Activated CD8-positive, alpha-beta T cell treated with anti-CD3 and anti-CD28 coated beads for 36 hours (primary cell): ENCODE data around the gene ADAM15. TPM values are rescaled to one million over a fixed set of nuclear protein-coding genes. Genes with fewer than 3 reads are reported as not detected.

Experiments
- ATAC-seq: fragments of 200-7000 bp; cut with Tn5 transposase; one replicate; pipeline ENCODE4 v1.10.0; 2021; ENCODE audit warnings: mild to moderate bottlenecking, moderate library complexity
- CTCF ChIA-PET: fragments of 350-600 bp; sonication (Branson Sonifier 250); formaldehyde crosslinking; loops from one replicate; lab custom pipeline; 2021; ENCODE audit warnings: antibody characterized with exemption; lab: Charles Lee
- POLR2A ChIA-PET: fragments of 350-600 bp; sonication (Branson Sonifier 250); formaldehyde crosslinking; loops from one replicate; lab custom pipeline; 2021; ENCODE audit warnings: antibody characterized with exemption; lab: Charles Lee
- DNase-seq: peaks from one replicate; pipeline ENCODE4 v3.0.0-alpha.2; 2020
- H3K27ac Mint-ChIP-seq: one replicate; pipeline ENCODE4 v1.8.0; 2021; ENCODE audit warnings: mild to moderate bottlenecking, mixed read lengths
- H3K27me3 Mint-ChIP-seq: one replicate; pipeline ENCODE4 v1.8.0; 2021; ENCODE audit warnings: mixed read lengths
- H3K36me3 Mint-ChIP-seq: one replicate; pipeline ENCODE4 v1.8.0; 2021; ENCODE audit warnings: low read depth, mixed read lengths
- H3K4me1 Mint-ChIP-seq: one replicate; pipeline ENCODE4 v1.8.0; 2021; ENCODE audit warnings: low read depth, mixed read lengths
- H3K4me3 Mint-ChIP-seq: one replicate; pipeline ENCODE4 v1.8.0; 2021; ENCODE audit warnings: mild to moderate bottlenecking, moderate library complexity, mixed read lengths
- H3K9me3 Mint-ChIP-seq: one replicate; pipeline ENCODE4 v1.8.0; 2021; ENCODE audit warnings: mixed read lengths
- intact Hi-C: fragments of 100-400 bp; cut with micrococcal nuclease; formaldehyde crosslinking; loops from one replicate; pipeline ENCODE4 v1.10.0; 2022
- total RNA-seq, 2 experiments: library from RNA; stranded (reverse); gene quantifications; one replicate each; pipeline ENCODE4 v1.2.3, GENCODE V29; 2021
- TF ChIP-seq, protein P1 (sequence below): fragments of 200-600 bp; IDR thresholded peaks from one replicate; pipeline ENCODE4 v1.8.0; 2022; ENCODE audit warnings: antibody characterized with exemption, mild to moderate bottlenecking

ADAM15 gene
- total RNA-seq, 2 experiments from 2014 or later: 36.4 to 37.2 TPM

GRCh38 chr1:155073377-155074242 lies 22.5 kb downstream of the ADAM15 start:
- Mint-ChIP-seq H3K4me1 (peaks cover 21% of the 10 kb centered on the region), H3K27me3 (no peaks in the 10 kb centered on the region), H3K4me3 (no peak overlapping the region), H3K9me3 (no peaks in the 10 kb centered on the region), H3K36me3 (peaks cover 3% of the 10 kb centered on the region), H3K27ac (no peak overlapping the region)
- TF ChIP-seq, protein P1, sequence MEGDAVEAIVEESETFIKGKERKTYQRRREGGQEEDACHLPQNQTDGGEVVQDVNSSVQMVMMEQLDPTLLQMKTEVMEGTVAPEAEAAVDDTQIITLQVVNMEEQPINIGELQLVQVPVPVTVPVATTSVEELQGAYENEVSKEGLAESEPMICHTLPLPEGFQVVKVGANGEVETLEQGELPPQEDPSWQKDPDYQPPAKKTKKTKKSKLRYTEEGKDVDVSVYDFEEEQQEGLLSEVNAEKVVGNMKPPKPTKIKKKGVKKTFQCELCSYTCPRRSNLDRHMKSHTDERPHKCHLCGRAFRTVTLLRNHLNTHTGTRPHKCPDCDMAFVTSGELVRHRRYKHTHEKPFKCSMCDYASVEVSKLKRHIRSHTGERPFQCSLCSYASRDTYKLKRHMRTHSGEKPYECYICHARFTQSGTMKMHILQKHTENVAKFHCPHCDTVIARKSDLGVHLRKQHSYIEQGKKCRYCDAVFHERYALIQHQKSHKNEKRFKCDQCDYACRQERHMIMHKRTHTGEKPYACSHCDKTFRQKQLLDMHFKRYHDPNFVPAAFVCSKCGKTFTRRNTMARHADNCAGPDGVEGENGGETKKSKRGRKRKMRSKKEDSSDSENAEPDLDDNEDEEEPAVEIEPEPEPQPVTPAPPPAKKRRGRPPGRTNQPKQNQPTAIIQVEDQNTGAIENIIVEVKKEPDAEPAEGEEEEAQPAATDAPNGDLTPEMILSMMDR: no peak
- ChIA-PET CTCF (interaction anchor here (0.7 to 12.6 kb wide), 5 partner anchors 12 to 99 kb away, joined by 4 to 124 read pairs (median 23); partner anchors contain the start of genes EFNA4 and KRTCAP2), POLR2A (interaction anchor here (0.7 to 1.1 kb wide), 3 partner anchors 12 to 61 kb away, joined by 3 to 4 read pairs (median 4); no protein-coding TSS in a partner anchor)
- DNase-seq: peak; percentile 60
- ATAC-seq: peak; percentile 37
- intact Hi-C loops: no loop called here

DNA sequence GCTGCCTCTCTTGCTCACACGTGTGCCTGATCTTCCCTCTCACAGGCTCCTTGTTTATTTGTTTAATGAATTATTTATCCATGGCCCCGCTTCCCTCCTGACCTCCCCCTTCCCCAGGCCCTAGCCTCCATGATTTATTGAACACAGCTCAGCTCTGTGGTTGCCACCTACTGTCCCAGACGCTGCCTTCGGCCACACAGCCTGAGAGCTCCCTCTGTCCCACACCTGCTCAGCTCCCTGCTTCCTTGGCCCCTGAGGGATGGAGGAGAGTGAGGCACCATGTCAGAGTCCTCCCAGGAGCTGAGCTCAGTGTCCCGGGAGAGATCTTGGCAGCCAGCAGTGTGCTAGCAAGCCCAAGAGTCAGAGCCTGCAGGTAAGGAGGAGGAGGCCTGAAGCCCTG lies 24.4 kb downstream of the ADAM15 start:
- TF ChIP-seq, protein P1: no peak
- Mint-ChIP-seq H3K4me1 (peaks cover 27% of the 10 kb centered on the region), H3K36me3 (no peaks in the 10 kb centered on the region), H3K27me3 (peaks cover 10% of the 10 kb centered on the region), H3K4me3 (no peak overlapping the region), H3K27ac (no peak overlapping the region), H3K9me3 (no peaks in the 10 kb centered on the region)
- CTCF ChIA-PET: interaction anchor here (1.5 to 12.6 kb wide), 7 partner anchors 10 to 97 kb away, joined by 3 to 124 read pairs (median 14); partner anchors contain the start of genes ADAM15, EFNA4 and KRTCAP2
- DNase-seq: no peak
- POLR2A ChIA-PET: interaction anchor here (0.5 to 2.1 kb wide), 4 partner anchors 9 to 223 kb away, joined by 4 to 11 read pairs (median 5); no protein-coding TSS in a partner anchor
- ATAC-seq: no peak
- intact Hi-C loops: no loop called here

GRCh38 chr1:155076371-155076770 lies 25.3 kb downstream of the ADAM15 start:
- POLR2A ChIA-PET: interaction anchor here (0.6 to 2.1 kb wide), 6 partner anchors 9 to 63 kb away, joined by 3 to 11 read pairs (median 4); partner anchors contain the start of gene EFNA4
- H3K9me3 Mint-ChIP-seq: no peaks in the 10 kb centered on the region
- TF ChIP-seq, protein P1: no peak
- H3K4me3 Mint-ChIP-seq: no peak overlapping the region
- intact Hi-C loops: no loop called here
- CTCF ChIA-PET: interaction anchor here (1.0 to 12.6 kb wide), 8 partner anchors 9 to 132 kb away, joined by 3 to 124 read pairs (median 12); partner anchors contain the start of genes ADAM15, EFNA4 and KRTCAP2
- DNase-seq (no peak), ATAC-seq (no peak)
- no peak overlapping the region for H3K27ac Mint-ChIP-seq
- peaks cover 15% of the 10 kb centered on the region for H3K27me3 Mint-ChIP-seq
- H3K4me1 Mint-ChIP-seq: peaks cover 27% of the 10 kb centered on the region
- H3K36me3 Mint-ChIP-seq: no peaks in the 10 kb centered on the region

DNA sequence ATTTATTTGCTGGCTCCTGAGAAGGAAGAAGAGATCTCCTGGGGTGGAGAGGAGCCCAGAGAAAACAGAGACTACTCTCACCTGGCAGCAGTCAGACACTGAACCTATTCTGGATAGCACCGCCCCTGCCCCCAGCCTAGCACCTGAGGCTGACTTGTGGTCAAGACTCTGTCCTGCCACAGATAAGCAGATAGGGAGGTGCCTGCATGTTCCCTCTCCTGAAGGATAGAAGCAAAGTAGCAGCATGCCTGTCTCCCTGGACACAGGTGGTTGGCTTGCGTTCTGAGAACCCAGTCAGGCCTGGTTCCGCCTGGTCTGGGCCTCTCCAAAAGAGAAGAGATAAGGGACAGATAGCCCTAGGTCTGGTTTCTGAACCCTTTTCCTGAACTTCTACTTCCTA lies 26.2 kb downstream of the ADAM15 start:
- CTCF ChIA-PET: interaction anchor here (1.0 to 12.6 kb wide), 4 partner anchors 8 to 23 kb away, joined by 4 to 124 read pairs (median 31); partner anchors contain the start of gene EFNA4
- POLR2A ChIA-PET: interaction anchor here (0.7 to 1.6 kb wide), 4 partner anchors 14 to 95 kb away, joined by 3 read pairs; partner anchors contain the start of gene EFNA4

More for the DNA sequence above, 26.2 kb downstream of the ADAM15 start:
- Mint-ChIP-seq H3K9me3 (no peaks in the 10 kb centered on the region), H3K27me3 (peaks cover 21% of the 10 kb centered on the region), H3K4me3 (no peak overlapping the region), H3K4me1 (peaks cover 31% of the 10 kb centered on the region), H3K27ac (no peak overlapping the region), H3K36me3 (no peaks in the 10 kb centered on the region)
- TF ChIP-seq, protein P1: no peak
- intact Hi-C loops: no loop called here
- DNase-seq (no peak), ATAC-seq (no peak)
